Measurements from ENCODE around the gene DQX1. TPM values are rescaled to one million over a fixed set of nuclear protein-coding genes. Genes with fewer than 3 reads are reported as not detected.
A peak's percentile ranks its signal among the peaks of the same experiment; 100 is the strongest.

Gene DQX1
- total and polyA plus RNA-seq, 9 of the 15 experiments (the other 6 are each of a cell fraction or from before 2014, with no cell fraction given), result 0.04 to 0.38 (median 0.18) TPM; not detected in 1

- TF ChIP-seq, protein P1, sequence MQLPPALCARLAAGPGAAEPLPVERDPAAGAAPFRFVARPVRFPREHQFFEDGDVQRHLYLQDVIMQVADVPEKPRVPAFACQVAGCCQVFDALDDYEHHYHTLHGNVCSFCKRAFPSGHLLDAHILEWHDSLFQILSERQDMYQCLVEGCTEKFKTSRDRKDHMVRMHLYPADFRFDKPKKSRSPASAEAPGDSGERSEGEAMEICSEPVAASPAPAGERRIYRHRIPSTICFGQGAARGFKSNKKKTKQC (CRISPR knock-in tag; IDR thresholded peaks at IDR 0.05), result peak; percentile 61; the same call in 1 of the 2 replicates
- TF ChIP-seq ETV5 (CRISPR knock-in tag; IDR thresholded peaks at IDR 0.05; ENCODE audit: low read depth), result 0 out of 2 replicates have a peak, but pooled peaks have one; percentile 14
- TF ChIP-seq PCBP1 (IDR thresholded peaks at IDR 0.05; ENCODE audit: low read depth, low read length, poor library complexity, severe bottlenecking), result no peak
- TF ChIP-seq NR2F6 (CRISPR knock-in tag; IDR thresholded peaks at IDR 0.05), result no peak
- TF ChIP-seq FOXM1 (IDR thresholded peaks at IDR 0.05; ENCODE audit: low read depth), result no peak
- no peak for TF ChIP-seq FOXM1 (CRISPR knock-in tag; IDR thresholded peaks at IDR 0.05; ENCODE audit: low read depth)
- TF ChIP-seq, protein P2, sequence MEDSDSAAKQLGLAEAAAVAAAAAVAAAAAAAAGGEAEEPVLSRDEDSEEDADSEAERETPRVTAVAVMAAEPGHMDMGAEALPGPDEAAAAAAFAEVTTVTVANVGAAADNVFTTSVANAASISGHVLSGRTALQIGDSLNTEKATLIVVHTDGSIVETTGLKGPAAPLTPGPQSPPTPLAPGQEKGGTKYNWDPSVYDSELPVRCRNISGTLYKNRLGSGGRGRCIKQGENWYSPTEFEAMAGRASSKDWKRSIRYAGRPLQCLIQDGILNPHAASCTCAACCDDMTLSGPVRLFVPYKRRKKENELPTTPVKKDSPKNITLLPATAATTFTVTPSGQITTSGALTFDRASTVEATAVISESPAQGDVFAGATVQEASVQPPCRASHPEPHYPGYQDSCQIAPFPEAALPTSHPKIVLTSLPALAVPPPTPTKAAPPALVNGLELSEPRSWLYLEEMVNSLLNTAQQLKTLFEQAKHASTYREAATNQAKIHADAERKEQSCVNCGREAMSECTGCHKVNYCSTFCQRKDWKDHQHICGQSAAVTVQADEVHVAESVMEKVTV (CRISPR knock-in tag; IDR thresholded peaks at IDR 0.05), result no peak
- TF ChIP-seq KLF6 (CRISPR knock-in tag; IDR thresholded peaks at IDR 0.05; ENCODE audit: borderline replicate concordance), result 0 out of 2 replicates have a peak, but pooled peaks have one; percentile 45
- peak; percentile 23; the same call in 1 of the 2 replicates for TF ChIP-seq ZNF444 (CRISPR knock-in tag; IDR thresholded peaks at IDR 0.05)
- no peak for TF ChIP-seq BDP1 (IDR thresholded peaks at IDR 0.05; ENCODE audit: insufficient read depth, insufficient read length)
- peak; percentile 76 for TF ChIP-seq GABPA (tag; conservative IDR thresholded peaks at IDR 0.05; ENCODE audit: low read depth)
- TF ChIP-seq ZBTB8A (IDR thresholded peaks at IDR 0.05; ENCODE audit: partially characterized antibody), result no peak
- TF ChIP-seq CCNT2 (IDR thresholded peaks at IDR 0.05; ENCODE audit: borderline replicate concordance, extremely low read depth, insufficient read length, low read depth, low read length), result peak; percentile 22
- TF ChIP-seq, protein P3, sequence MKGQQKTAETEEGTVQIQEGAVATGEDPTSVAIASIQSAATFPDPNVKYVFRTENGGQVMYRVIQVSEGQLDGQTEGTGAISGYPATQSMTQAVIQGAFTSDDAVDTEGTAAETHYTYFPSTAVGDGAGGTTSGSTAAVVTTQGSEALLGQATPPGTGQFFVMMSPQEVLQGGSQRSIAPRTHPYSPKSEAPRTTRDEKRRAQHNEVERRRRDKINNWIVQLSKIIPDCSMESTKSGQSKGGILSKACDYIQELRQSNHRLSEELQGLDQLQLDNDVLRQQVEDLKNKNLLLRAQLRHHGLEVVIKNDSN (CRISPR knock-in tag; IDR thresholded peaks at IDR 0.05), result no peak
- peak; percentile 99 for TF ChIP-seq MAFK (IDR thresholded peaks at IDR 0.05; ENCODE audit: low read length)
- TF ChIP-seq, protein P4, sequence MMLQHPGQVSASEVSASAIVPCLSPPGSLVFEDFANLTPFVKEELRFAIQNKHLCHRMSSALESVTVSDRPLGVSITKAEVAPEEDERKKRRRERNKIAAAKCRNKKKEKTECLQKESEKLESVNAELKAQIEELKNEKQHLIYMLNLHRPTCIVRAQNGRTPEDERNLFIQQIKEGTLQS (IDR thresholded peaks at IDR 0.05), result peak; percentile 99
- TF ChIP-seq, protein P4 (CRISPR knock-in tag; conservative IDR thresholded peaks at IDR 0.05), result peak; percentile 67; the same call in 1 of the 2 replicates
- TF ChIP-seq, protein P5, sequence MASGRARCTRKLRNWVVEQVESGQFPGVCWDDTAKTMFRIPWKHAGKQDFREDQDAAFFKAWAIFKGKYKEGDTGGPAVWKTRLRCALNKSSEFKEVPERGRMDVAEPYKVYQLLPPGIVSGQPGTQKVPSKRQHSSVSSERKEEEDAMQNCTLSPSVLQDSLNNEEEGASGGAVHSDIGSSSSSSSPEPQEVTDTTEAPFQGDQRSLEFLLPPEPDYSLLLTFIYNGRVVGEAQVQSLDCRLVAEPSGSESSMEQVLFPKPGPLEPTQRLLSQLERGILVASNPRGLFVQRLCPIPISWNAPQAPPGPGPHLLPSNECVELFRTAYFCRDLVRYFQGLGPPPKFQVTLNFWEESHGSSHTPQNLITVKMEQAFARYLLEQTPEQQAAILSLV (tag; IDR thresholded peaks at IDR 0.05), result no peak
- TF ChIP-seq U2AF1 (optimal IDR thresholded peaks at IDR 0.05; ENCODE audit: low read depth, low read length), result peak; percentile 92
- TF ChIP-seq RBM39 (optimal IDR thresholded peaks at IDR 0.05; ENCODE audit: low read depth, low read length), result no peak
- TF ChIP-seq FUS (optimal IDR thresholded peaks at IDR 0.05; ENCODE audit: low read depth, low read length), result peak; percentile 30
- peak; percentile 43; the same call in 1 of the 2 replicates for TF ChIP-seq GATAD2B (IDR thresholded peaks at IDR 0.05; ENCODE audit: borderline replicate concordance)
Observed at GRCh38 chr2:74553892-74554819, 28.1 kb upstream of the DQX1 start, which contains the start of the genes DOK1 and LOXL3 (continued).

Data from K562 (cell line).